Activated naive CD8-positive, alpha-beta T cell treated with anti-CD3 and anti-CD28 coated beads, Interleukin-2, amount 50 U/mL, for 16 hours (primary cell): ENCODE results near the gene DEPDC1B.
"Not testable (repeated sequence)": the region's sequence is repeated elsewhere in the genome, so short reads cannot be mapped to it uniquely, and the experiment has no call there.

Source experiments
- DNase-seq: peaks from one replicate; pipeline ENCODE4 v3.0.0-alpha.2; 2020; ENCODE audit warnings: low read depth, low spot score

The DEPDC1B gene

GRCh38 chr5:60699288-60699608 is 718 bp downstream of the DEPDC1B start:
- DNase-seq, result no peak

DNA sequence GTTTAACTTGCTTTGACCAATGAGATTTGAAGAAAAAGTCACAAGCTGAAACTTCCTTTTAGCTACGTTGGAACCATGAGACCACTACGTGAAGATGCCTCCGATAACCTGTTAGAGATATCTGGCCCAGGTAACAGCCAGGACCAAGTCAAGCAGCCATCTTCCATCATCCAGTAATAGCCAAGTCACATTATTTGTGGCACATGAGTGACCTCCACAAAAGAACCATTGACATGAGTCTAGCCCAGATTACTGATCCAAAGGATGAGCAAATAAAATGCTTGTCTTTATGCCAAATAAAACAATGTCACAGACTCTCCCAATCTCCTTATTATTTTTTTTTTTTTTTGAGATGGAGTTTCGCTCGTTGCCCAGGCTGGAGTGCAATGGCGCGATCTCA is 1.6 kb downstream of the DEPDC1B start:
- DNase-seq, result no peak

DNA sequence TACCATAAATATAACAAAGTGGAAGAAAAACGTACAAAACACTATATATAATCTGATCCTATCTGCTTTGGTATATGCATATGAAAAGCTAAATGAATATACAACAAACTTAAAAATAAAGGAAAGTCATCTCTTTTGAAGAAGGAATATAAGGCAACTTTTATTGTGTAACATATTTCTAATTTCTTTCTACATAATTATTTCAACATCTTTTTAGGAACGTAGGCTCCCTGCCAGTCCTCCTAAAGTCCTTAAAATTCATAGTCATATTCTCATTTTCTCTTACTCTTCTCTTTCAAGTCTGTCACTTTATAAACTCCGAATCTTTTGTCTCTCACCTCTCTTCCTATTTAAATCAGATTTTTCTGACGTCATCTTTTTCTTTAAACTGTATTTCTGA is 9.6 kb downstream of the DEPDC1B start:
- DNase-seq, result no peak

- DNase-seq, result no peak
Measured at GRCh38 chr5:60688980-60689379, 11.0 kb downstream of the DEPDC1B start.

DNA sequence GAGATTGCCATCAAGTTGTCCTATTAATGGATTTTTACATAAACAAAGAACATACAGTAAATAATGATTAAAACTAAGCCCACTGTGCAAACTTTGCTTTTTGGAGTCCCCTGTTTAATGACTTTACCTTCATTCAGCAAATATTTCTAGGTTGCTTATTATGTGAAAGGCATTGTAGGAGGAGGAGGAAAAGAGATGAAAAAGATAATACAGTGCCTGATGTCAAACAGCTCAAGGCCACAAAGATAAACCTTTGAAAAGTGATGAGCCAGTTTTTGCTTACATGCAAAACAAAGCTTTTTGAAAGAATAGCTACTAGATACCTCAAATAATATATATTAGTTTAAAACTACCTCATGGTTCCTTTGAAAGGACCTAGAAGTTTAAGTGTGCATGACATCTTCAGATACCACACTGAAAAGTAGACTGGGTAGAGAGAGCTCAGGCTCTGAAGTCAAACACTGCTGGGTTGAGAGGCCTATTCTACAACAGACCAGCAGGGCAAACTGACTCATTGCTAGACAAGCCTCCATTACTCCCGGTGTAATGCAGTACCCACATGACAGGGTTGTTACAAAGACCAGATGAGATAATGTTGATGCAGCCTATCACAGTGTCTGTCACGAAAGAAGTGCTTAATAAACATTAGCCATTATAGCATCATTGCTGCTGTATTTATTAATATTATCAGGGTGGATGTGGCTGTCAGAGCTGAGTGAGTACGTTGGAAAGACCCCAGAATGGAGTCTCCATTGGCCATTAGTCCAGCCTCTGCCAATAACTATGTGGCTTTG is 11.8 kb downstream of the DEPDC1B start:
- no peak for DNase-seq

GRCh38 chr5:60686157-60686556 is 13.8 kb downstream of the DEPDC1B start:
- no peak for DNase-seq

DNA sequence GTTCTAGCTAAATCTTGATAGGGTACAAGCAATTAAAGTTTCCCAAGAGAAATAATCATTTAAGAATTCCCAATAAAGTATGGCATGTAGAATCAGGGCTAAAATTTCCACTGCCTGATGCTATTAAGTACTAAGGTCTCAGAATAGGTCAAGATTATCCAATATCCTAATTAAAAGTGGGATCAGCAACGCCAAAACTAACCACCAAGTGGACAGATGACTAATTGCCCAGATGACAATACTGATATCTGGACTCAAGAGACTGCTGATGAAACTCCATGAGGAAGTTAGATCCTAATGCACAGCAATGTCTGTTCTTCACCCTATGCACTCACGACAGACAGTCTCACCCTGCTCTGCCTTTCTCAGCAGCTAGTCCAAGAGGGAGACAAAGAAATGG is 14.3 kb downstream of the DEPDC1B start:
- DNase-seq, result no peak

DNA sequence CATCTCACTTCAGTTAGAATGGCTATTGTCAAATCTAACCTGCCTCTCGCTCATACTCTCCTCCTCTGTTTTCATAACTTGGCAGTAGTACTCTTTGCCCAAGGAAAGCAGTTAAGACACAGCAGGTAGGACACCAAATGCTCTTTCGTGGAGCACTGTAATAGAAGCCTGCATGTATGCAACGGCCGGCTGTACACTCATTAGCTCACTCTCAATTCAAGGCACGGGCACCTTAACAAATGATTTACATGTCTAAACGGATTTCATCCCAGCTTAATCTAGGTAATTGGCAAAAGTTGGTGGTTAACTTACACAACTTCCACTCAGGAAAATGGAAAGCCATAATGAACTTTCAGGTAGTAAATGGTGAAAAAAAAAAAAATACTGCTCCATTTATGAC is 14.9 kb downstream of the DEPDC1B start:
- DNase-seq, result no peak

GRCh38 chr5:60682007-60682406 is 18.0 kb downstream of the DEPDC1B start:
- DNase-seq, result not testable (repeated sequence)

DNA sequence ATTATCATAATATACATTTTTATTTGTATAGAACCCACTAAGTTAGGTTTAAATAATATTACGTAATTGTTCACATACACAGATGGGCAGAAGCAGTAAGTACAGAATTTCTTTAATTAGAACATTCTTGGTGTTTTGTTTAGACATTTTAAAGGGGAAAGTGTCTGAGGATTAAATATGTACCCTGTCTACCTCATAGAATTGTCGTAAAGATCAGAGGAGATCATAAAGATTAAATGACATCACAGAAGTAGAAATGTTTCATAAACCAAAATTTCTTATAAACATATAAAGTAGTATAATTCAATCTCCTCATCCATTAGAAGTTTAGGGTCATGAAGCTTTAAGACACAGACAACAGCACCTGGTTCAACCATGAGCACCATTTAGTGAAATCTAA is 20.1 kb downstream of the DEPDC1B start:
- DNase-seq, result no peak

DNA sequence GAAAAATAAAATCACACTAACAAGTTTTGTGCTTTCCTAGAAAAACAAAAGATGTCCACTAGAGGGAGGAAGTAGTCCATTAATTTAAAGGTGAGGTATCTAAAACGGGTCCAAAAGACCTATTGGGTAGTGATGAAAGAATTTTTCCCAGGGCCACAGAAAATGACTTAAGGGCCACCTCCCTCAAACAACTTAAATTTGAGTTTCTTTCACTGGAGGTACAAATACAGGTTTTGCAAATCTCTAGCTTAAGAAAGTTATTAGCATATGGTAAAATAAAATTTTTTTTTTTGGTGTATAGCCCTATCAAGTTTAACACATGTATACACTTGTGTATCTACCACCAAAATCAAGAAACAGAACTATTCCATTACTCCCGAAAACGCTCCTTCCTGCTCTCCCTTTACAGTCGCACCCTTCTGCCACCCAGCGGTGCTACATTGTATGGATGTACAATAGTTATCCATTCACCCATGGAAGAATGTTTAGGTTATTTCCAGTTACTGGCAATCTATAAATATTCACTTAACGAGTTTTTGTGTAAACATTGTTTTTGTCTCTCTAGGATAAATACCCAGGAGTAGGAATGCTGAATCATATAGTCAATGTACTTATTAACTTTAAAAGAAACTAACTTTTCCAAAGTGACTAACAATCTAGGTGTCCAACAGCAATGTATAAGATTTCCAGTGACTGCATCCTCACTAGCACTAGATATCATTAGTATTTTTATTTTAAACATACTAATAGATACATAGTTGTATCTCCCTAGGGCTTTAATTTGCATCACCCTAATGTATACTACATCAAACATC is 21.9 kb downstream of the DEPDC1B start:
- DNase-seq, result no peak

DNA sequence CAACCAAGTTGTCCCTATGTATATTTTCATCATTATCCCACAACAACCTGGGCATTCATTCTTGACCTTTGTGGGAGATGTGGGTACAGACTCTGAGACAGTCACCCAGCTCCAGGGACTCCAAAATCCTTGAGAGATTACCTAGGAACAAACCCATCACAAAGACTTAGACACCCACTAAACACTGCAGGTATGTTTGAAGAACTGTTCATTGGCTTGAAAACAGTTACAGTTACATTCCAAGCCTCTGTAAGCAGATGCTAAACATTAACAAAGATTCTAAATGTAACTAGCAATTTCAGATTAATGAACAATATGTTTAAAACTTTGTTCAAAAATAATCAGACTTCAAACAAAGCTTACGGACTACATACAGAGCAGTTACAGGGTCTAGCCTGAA is 24.7 kb downstream of the DEPDC1B start:
- no peak for DNase-seq

DNA sequence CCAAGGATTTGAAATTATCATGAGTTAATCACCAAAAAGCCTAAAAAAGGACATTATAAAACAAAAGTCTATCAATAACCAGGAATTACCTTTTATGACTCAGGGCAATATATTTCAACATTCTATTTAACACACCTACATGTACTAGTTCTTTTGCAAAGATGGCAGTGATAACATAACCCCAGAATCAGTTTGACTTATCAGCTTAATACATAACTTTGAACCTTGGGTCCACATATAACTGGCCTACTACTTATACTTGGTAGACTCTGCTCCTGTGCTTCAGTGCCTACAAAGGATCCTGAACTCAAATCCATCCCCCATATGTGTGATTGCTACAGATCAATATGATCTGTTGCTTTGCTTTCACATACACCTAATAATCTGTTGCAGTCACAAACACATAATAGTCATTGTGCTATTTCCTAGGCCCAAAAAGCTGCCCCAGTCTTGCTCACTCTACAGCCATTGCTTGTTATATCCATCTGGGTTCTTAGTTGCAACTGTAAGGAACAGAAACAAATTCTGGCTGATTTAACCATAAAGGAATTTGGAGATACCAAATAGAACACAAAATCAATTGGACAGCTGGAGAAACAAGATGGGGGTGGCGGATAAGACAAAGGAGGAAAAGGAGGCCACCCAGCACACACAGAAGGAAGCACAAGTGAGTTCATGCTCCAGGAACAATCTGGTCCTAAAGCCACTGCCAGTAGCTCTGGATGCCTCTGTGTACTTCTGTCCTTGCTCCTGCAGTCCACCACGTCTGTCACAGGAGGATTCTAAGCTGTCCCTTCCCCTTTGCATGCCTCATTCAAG is 25.5 kb downstream of the DEPDC1B start:
- DNase-seq, result no peak

- no peak for DNase-seq
Measured at GRCh38 chr5:60673334-60673733, 26.6 kb downstream of the DEPDC1B start.

- DNase-seq, result no peak
Measured at GRCh38 chr5:60672693-60673264, 27.2 kb downstream of the DEPDC1B start.

- no peak for DNase-seq
Measured at GRCh38 chr5:60671899-60672692, 27.9 kb downstream of the DEPDC1B start.

GRCh38 chr5:60670749-60671148 is 29.2 kb downstream of the DEPDC1B start:
- no peak for DNase-seq

- no peak for DNase-seq
Measured at GRCh38 chr5:60668686-60669304, 31.2 kb downstream of the DEPDC1B start.

DNA sequence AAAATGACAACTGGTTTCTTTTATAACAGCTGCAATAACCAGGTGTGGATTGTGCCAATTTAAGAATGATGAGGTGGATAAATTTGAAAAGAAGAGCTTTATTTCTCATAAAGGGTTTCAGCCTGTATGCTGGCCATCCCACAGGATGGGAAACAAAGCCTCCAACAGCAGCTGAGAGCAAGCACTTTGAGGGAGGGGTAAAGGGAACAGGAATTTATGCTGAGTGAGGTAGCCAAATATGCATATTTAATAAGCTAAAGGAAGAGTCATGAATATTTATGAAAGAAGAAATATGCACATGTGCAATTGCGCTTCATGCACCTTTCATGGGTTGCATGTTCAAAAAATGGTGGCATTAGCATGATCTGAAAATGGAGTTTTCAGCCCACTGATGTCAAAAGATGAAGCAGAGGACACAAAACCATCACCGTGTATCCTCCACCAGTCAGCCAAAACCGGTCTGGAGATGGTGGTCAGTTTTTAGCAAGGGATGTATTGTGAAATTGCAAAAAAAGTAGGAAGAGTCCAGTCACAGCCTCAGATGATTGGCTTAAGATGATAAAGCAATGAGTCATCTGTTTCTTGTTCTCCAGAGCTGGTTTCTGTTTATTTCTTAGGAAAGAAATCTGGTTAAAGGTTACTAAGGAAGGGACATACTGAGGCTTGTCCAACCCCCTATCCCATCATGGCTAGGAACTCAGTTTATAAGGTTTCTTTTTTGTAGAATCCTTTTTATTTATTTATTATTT is 47.9 kb downstream of the DEPDC1B start:
- DNase-seq, result no peak
